Activated CD8-positive, alpha-beta memory T cell treated with anti-CD3 and anti-CD28 coated beads, Interleukin-2, amount 10 ng/mL, durations not matched to agents 7 days and 5 days (primary cell): ENCODE measurements around the gene JSRP1. TPM values are rescaled to one million over a fixed set of nuclear protein-coding genes. Genes with fewer than 3 reads are reported as not detected.
A peak's percentile ranks its signal among the peaks of the same experiment; 100 is the strongest.

Experiments used
- ATAC-seq: fragments of 150-1000 bp; cut with Tn5 transposase; one replicate; pipeline ENCODE4 v1.10.0; 2021; ENCODE audit warnings: moderate library complexity
- CTCF ChIA-PET: fragments of 350-600 bp; sonication (Branson Sonifier 250); formaldehyde crosslinking; loops from one replicate; lab custom pipeline; 2021; ENCODE audit warnings: antibody characterized with exemption; lab: Charles Lee
- DNase-seq: peaks from one replicate; pipeline ENCODE4 v3.0.0-alpha.2; 2020
- H3K27ac Mint-ChIP-seq: one replicate; pipeline ENCODE4 v1.8.0; 2021; ENCODE audit warnings: mild to moderate bottlenecking, mixed read lengths
- H3K27me3 Mint-ChIP-seq: one replicate; pipeline ENCODE4 v1.8.0; 2021; ENCODE audit warnings: mixed read lengths
- H3K36me3 Mint-ChIP-seq: one replicate; pipeline ENCODE4 v1.8.0; 2021; ENCODE audit warnings: mild to moderate bottlenecking, mixed read lengths
- H3K4me1 Mint-ChIP-seq: one replicate; pipeline ENCODE4 v1.8.0; 2021; ENCODE audit warnings: mixed read lengths
- H3K4me3 Mint-ChIP-seq: one replicate; pipeline ENCODE4 v1.8.0; 2021; ENCODE audit warnings: mild to moderate bottlenecking, moderate library complexity, mixed read lengths
- H3K9me3 Mint-ChIP-seq: one replicate; pipeline ENCODE4 v1.8.0; 2022; ENCODE audit warnings: low read depth, mixed read lengths
- total RNA-seq, 2 experiments: library from RNA; stranded (reverse); gene quantifications; one replicate each; pipeline ENCODE4 v1.2.3, GENCODE V29; 2021

The JSRP1 gene
- total RNA-seq, result 1 to 10 TPM in 1 of 2 experiments, not detected in 1; 1.0 TPM

DNA sequence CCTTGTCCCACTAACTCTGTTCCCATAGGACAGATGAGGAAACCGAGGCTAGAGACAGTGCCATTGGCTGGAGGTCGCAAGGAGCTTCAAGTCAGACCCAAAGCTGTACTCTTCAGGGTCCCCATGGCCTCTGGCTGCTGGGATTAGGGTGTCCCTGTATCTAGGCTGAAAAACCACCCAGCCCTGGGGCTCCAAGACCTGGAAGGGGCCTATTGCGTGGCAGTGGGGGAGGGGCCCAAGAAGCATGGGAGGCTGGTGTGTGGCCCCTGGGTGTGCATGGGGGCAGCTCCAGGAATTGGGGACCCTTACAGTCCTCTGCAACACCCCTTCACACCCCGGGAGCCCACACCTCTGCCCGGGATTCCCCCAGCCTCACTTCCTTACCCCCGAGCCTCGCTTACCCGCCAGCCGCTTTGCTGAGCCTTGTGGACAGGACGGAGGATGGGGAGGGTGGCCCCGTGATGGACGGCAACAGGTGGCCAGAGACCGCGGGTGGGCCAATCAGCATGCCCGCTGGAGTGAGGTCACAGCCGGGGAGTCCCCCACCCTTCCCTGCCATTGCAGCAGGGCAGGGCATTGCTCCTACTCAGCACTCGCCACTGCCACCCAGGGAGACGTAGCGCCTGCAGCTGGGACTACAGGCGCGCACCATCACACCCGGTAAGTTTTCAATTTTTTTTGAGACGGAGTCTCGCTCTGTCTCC is at the start of gene JSRP1:
TSS of gene JSRP1 (minus strand) at position 436 of the 704 bp plus-strand sequence. CDS start 1,103 bp downstream, outside the sequence.
- Mint-ChIP-seq H3K27me3 (peaks cover 24% of the 10 kb centered on the region), H3K36me3 (no peaks in the 10 kb centered on the region), H3K4me1 (peaks cover 31% of the 10 kb centered on the region), H3K4me3 (no peak within 1 kb of the TSS), H3K27ac (no peak within 1 kb of the TSS), H3K9me3 (no peaks in the 10 kb centered on the region)
- CTCF ChIA-PET, result interaction anchor here (0.8 to 1.0 kb wide), 2 partner anchors 16 to 138 kb away, joined by 3 to 4 read pairs; no protein-coding TSS in a partner anchor
- DNase-seq (no peak), ATAC-seq (no peak)

DNA sequence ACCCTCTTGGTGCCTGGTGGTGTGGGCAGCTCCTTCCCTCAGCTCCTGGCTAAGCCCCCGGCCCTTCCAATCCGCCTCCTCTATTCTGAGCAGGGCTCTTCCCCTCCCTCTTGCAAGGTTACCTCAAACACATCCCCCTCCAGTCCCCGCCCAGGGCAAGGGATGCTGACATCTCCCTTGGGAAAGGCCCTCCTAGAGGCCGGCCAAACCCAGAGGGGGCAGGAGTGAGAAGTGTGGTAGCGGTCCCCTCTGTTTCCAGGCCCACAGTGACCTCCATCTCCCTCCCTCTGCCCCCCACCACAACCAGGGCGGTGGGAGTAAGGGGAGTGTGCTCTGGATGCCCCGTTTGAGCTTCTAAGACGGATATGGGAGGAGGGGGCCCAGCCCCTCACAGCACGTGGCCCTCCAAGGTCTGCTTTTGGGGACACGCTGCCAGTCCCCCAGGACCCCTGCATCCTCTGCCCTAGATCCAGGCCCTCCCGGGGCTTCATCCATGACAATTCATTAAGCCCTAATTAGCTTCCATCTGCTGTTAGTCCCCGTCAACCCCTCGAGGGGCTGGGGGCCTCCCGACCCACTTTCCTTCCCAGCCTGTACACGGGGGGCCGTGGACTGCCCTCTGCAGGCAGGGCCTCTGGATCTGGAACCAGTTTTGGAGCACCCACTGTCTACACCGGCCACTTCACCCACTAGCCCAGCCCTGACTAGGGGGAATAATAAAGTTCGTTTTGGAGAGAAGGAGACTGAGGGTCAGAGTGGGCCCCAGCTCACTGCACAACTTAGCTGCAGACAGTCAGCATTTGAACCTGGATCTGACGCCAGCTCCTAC is 49.4 kb upstream of the JSRP1 start:
- peaks cover 11% of the 10 kb centered on the region for H3K4me1 Mint-ChIP-seq
- H3K27me3 Mint-ChIP-seq, result peaks cover 71% of the 10 kb centered on the region
- H3K9me3 Mint-ChIP-seq, result no peaks in the 10 kb centered on the region
- ATAC-seq (no peak), DNase-seq (no peak)
- CTCF ChIA-PET, result interaction anchor here (0.7 to 1.7 kb wide), 3 partner anchors 10 to 35 kb away, joined by 3 to 7 read pairs (median 4); no protein-coding TSS in a partner anchor
- H3K27ac Mint-ChIP-seq, result no peak overlapping the region
- no peak overlapping the region for H3K4me3 Mint-ChIP-seq
- no peaks in the 10 kb centered on the region for H3K36me3 Mint-ChIP-seq

DNA sequence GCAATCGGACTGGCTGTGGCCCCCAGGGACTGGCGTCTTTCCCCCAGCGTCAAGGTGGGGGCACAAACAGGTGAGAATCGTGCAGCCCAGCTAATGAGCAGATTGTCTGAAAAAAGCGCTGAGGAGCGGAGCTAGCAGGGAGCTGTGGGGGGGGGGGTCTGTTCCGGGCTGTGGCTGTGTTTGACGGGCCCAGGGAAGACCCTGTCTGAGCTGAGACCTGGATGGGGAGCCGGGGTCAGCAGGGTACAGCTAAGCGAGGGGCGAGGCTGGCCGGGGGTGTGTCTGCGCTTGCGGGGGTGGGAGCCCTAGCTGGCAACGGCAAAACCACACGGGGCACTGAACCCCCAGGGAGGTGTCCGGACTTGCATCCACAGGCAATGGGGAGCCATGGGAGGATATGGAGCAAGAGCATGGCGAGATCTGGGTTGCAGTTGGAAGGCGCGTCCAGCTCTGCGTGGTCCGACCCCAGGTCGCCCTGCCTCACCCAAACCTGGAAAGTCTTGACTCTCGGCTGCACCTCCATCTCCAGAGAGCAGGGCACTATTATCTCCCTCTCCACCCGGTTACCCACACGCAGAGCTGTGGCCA is 47.1 kb upstream of the JSRP1 start:
- Mint-ChIP-seq H3K4me3 (no peak overlapping the region), H3K4me1 (peaks cover 6% of the 10 kb centered on the region), H3K36me3 (no peaks in the 10 kb centered on the region), H3K27me3 (peaks cover 48% of the 10 kb centered on the region), H3K9me3 (no peaks in the 10 kb centered on the region), H3K27ac (no peak overlapping the region)
- CTCF ChIA-PET, result interaction anchor here (1.1 kb wide), 1 partner anchor 29 kb away, joined by 3 read pairs; no protein-coding TSS in a partner anchor
- no peak for ATAC-seq
- DNase-seq, result no peak

GRCh38 chr19:2302319-2303210 is 46.3 kb upstream of the JSRP1 start:
- CTCF ChIA-PET, result interaction anchor here (1.1 kb wide), 1 partner anchor 28 kb away, joined by 3 read pairs; no protein-coding TSS in a partner anchor
- Mint-ChIP-seq H3K36me3 (no peaks in the 10 kb centered on the region), H3K9me3 (no peaks in the 10 kb centered on the region), H3K4me1 (peaks cover 6% of the 10 kb centered on the region), H3K27ac (no peak overlapping the region), H3K27me3 (peaks cover 47% of the 10 kb centered on the region), H3K4me3 (no peak overlapping the region)
- DNase-seq, result no peak
- ATAC-seq, result no peak

DNA sequence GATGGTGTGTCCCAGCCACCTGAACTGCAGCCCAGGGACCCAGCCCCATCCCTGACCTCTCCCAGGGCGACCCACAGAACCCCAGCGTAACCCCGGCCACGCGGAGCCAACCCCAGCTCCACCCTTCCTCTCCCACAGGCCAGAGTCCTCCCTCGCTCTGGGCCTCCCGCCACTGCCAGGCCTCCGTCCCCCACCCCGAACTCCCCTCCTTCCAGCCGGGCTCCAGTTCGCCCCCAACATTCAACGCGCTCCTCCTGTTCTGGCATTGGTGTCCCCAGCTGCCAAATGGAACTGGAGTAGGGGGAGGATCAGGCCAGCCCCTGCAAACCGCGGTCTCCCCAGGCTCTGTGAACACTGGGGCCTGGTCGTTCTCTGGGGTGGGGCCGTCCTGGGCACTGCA is 44.3 kb upstream of the JSRP1 start:
- ATAC-seq, result no peak
- H3K36me3 Mint-ChIP-seq, result no peaks in the 10 kb centered on the region

GRCh38 chr19:2296141-2296540 is 39.9 kb upstream of the JSRP1 start:
- H3K9me3 Mint-ChIP-seq, result no peaks in the 10 kb centered on the region
- no peak for DNase-seq
- H3K4me1 Mint-ChIP-seq, result peaks cover 3% of the 10 kb centered on the region
- H3K36me3 Mint-ChIP-seq, result peaks cover 9% of the 10 kb centered on the region
- H3K4me3 Mint-ChIP-seq, result no peak overlapping the region
- ATAC-seq, result no peak
- H3K27me3 Mint-ChIP-seq, result peaks cover under 1% of the 10 kb centered on the region
- CTCF ChIA-PET, result no interaction called here
- no peak overlapping the region for H3K27ac Mint-ChIP-seq

More for the DNA sequence above, 44.3 kb upstream of the JSRP1 start:
- Mint-ChIP-seq H3K9me3 (no peaks in the 10 kb centered on the region), H3K4me1 (peaks cover 6% of the 10 kb centered on the region), H3K27ac (no peak overlapping the region), H3K4me3 (no peak overlapping the region), H3K27me3 (peaks cover 32% of the 10 kb centered on the region)
- DNase-seq, result no peak
- CTCF ChIA-PET, result interaction anchor here (0.8 kb wide), 1 partner anchor 18 kb away, joined by 3 read pairs; no protein-coding TSS in a partner anchor

GRCh38 chr19:2294687-2295335 is 38.6 kb upstream of the JSRP1 start:
- no peak for DNase-seq
- H3K27ac Mint-ChIP-seq, result no peak overlapping the region
- H3K36me3 Mint-ChIP-seq, result peaks cover 9% of the 10 kb centered on the region
- peaks cover 10% of the 10 kb centered on the region for H3K4me1 Mint-ChIP-seq
- H3K4me3 Mint-ChIP-seq, result no peak overlapping the region
- ATAC-seq, result no peak
- no peaks in the 10 kb centered on the region for H3K27me3 Mint-ChIP-seq
- no peaks in the 10 kb centered on the region for H3K9me3 Mint-ChIP-seq
- CTCF ChIA-PET, result interaction anchor here (0.9 to 1.8 kb wide), 2 partner anchors 16 to 21 kb away, joined by 3 to 6 read pairs; no protein-coding TSS in a partner anchor

GRCh38 chr19:2291185-2291751 is 35.1 kb upstream of the JSRP1 start:
- CTCF ChIA-PET, result interaction anchor here (0.6 to 1.2 kb wide), 3 partner anchors 12 to 186 kb away, joined by 3 to 4 read pairs (median 3); no protein-coding TSS in a partner anchor
- H3K4me1 Mint-ChIP-seq, result peaks cover 25% of the 10 kb centered on the region
- no peak for DNase-seq

DNA sequence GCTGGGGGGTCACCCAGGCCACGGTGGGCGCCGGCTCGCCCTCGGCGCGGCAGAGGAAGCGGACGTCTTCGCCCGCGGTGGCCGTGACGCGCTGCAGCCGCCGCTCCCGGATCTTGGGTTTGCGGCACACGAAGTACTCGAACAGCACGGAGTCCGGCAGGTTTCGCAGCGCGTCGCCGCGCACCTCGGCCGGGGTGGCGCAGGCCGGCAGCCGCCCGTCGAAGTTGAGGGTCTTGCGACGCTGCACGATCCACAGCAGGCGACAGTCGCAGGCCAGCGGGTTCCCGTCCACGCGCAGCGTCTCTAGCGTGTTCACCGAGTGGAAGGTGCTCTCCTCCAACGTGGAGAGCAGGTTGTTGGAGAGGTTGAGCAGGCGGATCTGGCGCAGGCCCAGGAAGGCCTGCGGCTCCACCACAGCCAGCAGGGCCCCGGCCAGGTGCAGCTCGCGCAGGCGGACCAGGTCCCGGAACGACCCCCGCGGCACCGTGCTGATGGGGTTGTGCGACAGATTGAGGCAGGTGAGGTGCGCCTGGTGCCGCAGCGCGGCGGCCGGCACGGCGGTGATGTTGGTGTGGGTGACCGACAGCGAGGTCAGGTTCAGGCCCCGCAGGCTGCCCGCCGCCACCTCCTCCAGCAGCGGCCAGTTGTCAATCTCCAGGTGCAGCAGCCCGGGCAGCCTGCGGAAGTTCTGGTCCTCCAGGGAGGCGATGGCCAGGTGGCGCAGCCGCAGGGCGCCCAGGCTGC is 34.4 kb upstream of the JSRP1 start:
- ATAC-seq (peak; percentile 44), DNase-seq (peak; percentile 58)
- Mint-ChIP-seq H3K4me3 (peak overlapping the region; percentile 78), H3K36me3 (peaks cover 9% of the 10 kb centered on the region), H3K4me1 (peaks cover 25% of the 10 kb centered on the region), H3K27ac (peak overlapping the region; percentile 79), H3K9me3 (no peaks in the 10 kb centered on the region), H3K27me3 (peaks cover 5% of the 10 kb centered on the region)
- CTCF ChIA-PET, result interaction anchor here (0.6 kb wide), 1 partner anchor 11 kb away, joined by 4 read pairs; no protein-coding TSS in a partner anchor

More at GRCh38 chr19:2291185-2291751, 35.1 kb upstream of the JSRP1 start:
- ATAC-seq, result no peak
- Mint-ChIP-seq H3K36me3 (peaks cover 9% of the 10 kb centered on the region), H3K9me3 (no peaks in the 10 kb centered on the region), H3K27ac (no peak overlapping the region), H3K27me3 (peaks cover 5% of the 10 kb centered on the region), H3K4me3 (peak overlapping the region; percentile 78)

GRCh38 chr19:2289714-2290435 is 33.7 kb upstream of the JSRP1 start:
- Mint-ChIP-seq H3K27ac (peak overlapping the region; percentile 91), H3K4me1 (peaks cover 25% of the 10 kb centered on the region), H3K9me3 (no peaks in the 10 kb centered on the region), H3K36me3 (peaks cover 9% of the 10 kb centered on the region), H3K27me3 (peaks cover 5% of the 10 kb centered on the region), H3K4me3 (peak overlapping the region; percentile 78)
- DNase-seq (peak; percentile 85), ATAC-seq (peak; percentile 78)
- CTCF ChIA-PET, result interaction anchor here (1.0 to 5.6 kb wide), 5 partner anchors 10 to 321 kb away, joined by 3 to 52 read pairs (median 6); no protein-coding TSS in a partner anchor
